ENCODE data around the gene ENPP1. TPM values are rescaled to one million over a fixed set of nuclear protein-coding genes. Genes with fewer than 3 reads are reported as not detected.
A peak's percentile ranks its signal among the peaks of the same experiment; 100 is the strongest.
"Not testable (repeated sequence)": the region's sequence is repeated elsewhere in the genome, so short reads cannot be mapped to it uniquely, and the experiment has no call there.

ENPP1 gene
- total RNA-seq, 1 experiment from 2014 or later: 13.3 TPM

GRCh38 chr6:131846905-131847304, 39.1 kb downstream of the ENPP1 start:
- in situ Hi-C loops (cut with HindIII; ENCODE audit: low pct_unique_long_range_greater_than_20kb, low sequenced_read_pairs): no loop called here

GRCh38 chr6:131849799-131850198, 42.0 kb downstream of the ENPP1 start:
- no peak for DNase-seq (ENCODE audit: low read depth, low spot score)
- in situ Hi-C loops (cut with HindIII; ENCODE audit: low pct_unique_long_range_greater_than_20kb, low sequenced_read_pairs): no loop called here

More at GRCh38 chr6:131846905-131847304, 39.1 kb downstream of the ENPP1 start:
- no peak for DNase-seq (ENCODE audit: low read depth, low spot score)

GRCh38 chr6:131851049-131851769, 43.4 kb downstream of the ENPP1 start:
- in situ Hi-C loops (cut with HindIII; ENCODE audit: low pct_unique_long_range_greater_than_20kb, low sequenced_read_pairs): no loop called here
- DNase-seq (ENCODE audit: low read depth, low spot score): no peak

- in situ Hi-C loops (cut with HindIII; ENCODE audit: low pct_unique_long_range_greater_than_20kb, low sequenced_read_pairs): no loop called here
- DNase-seq (ENCODE audit: low read depth, low spot score): no peak
Measured at GRCh38 chr6:131852200-131852599, 44.4 kb downstream of the ENPP1 start.

- in situ Hi-C loops (cut with HindIII; ENCODE audit: low pct_unique_long_range_greater_than_20kb, low sequenced_read_pairs): no loop called here
- no peak for DNase-seq (ENCODE audit: low read depth, low spot score)
Measured at GRCh38 chr6:131854803-131855202, 47.0 kb downstream of the ENPP1 start.

- in situ Hi-C loops (cut with HindIII; ENCODE audit: low pct_unique_long_range_greater_than_20kb, low sequenced_read_pairs): no loop called here
- no peak for DNase-seq (ENCODE audit: low read depth, low spot score)
Measured at GRCh38 chr6:131858765-131859415, 51.1 kb downstream of the ENPP1 start.

- in situ Hi-C loops (cut with HindIII; ENCODE audit: low pct_unique_long_range_greater_than_20kb, low sequenced_read_pairs); DNase-seq (ENCODE audit: low read depth, low spot score): not testable (repeated sequence)
Measured at GRCh38 chr6:131859658-131860057, 51.8 kb downstream of the ENPP1 start.

GRCh38 chr6:131861381-131861780, 53.6 kb downstream of the ENPP1 start:
- in situ Hi-C loops (cut with HindIII; ENCODE audit: low pct_unique_long_range_greater_than_20kb, low sequenced_read_pairs): no loop called here
- no peak for DNase-seq (ENCODE audit: low read depth, low spot score)

GRCh38 chr6:131862476-131862875, 54.7 kb downstream of the ENPP1 start:
- no peak for DNase-seq (ENCODE audit: low read depth, low spot score)
- in situ Hi-C loops (cut with HindIII; ENCODE audit: low pct_unique_long_range_greater_than_20kb, low sequenced_read_pairs): no loop called here

GRCh38 chr6:131867744-131868143, 59.9 kb downstream of the ENPP1 start:
- in situ Hi-C loops (cut with HindIII; ENCODE audit: low pct_unique_long_range_greater_than_20kb, low sequenced_read_pairs): no loop called here
- DNase-seq (ENCODE audit: low read depth, low spot score): peak; percentile 79

- in situ Hi-C loops (cut with HindIII; ENCODE audit: low pct_unique_long_range_greater_than_20kb, low sequenced_read_pairs): no loop called here
- no peak for DNase-seq (ENCODE audit: low read depth, low spot score)
Measured at GRCh38 chr6:131868836-131869235, 61.0 kb downstream of the ENPP1 start.

- no peak for DNase-seq (ENCODE audit: low read depth, low spot score)
- in situ Hi-C loops (cut with HindIII; ENCODE audit: low pct_unique_long_range_greater_than_20kb, low sequenced_read_pairs): no loop called here
Measured at GRCh38 chr6:131875647-131876046, 67.8 kb downstream of the ENPP1 start.

- in situ Hi-C loops (cut with HindIII; ENCODE audit: low pct_unique_long_range_greater_than_20kb, low sequenced_read_pairs): no loop called here
- no peak for DNase-seq (ENCODE audit: low read depth, low spot score)
Measured at GRCh38 chr6:131876545-131876944, 68.7 kb downstream of the ENPP1 start.

GRCh38 chr6:131877999-131878789, 70.4 kb downstream of the ENPP1 start:
- DNase-seq (ENCODE audit: low read depth, low spot score): no peak
- in situ Hi-C loops (cut with HindIII; ENCODE audit: low pct_unique_long_range_greater_than_20kb, low sequenced_read_pairs): no loop called here

GRCh38 chr6:131883016-131883415, 75.2 kb downstream of the ENPP1 start:
- in situ Hi-C loops (cut with HindIII; ENCODE audit: low pct_unique_long_range_greater_than_20kb, low sequenced_read_pairs): no loop called here
- no peak for DNase-seq (ENCODE audit: low read depth, low spot score)

- DNase-seq (ENCODE audit: low read depth, low spot score): no peak
- in situ Hi-C loops (cut with HindIII; ENCODE audit: low pct_unique_long_range_greater_than_20kb, low sequenced_read_pairs): no loop called here
Measured at GRCh38 chr6:131885237-131885636, 77.4 kb downstream of the ENPP1 start.

- no peak for DNase-seq (ENCODE audit: low read depth, low spot score)
- in situ Hi-C loops (cut with HindIII; ENCODE audit: low pct_unique_long_range_greater_than_20kb, low sequenced_read_pairs): no loop called here
Measured at GRCh38 chr6:131886517-131886916, 78.7 kb downstream of the ENPP1 start.

GRCh38 chr6:131890091-131890490, 82.3 kb downstream of the ENPP1 start:
- no peak for DNase-seq (ENCODE audit: low read depth, low spot score)
- in situ Hi-C loops (cut with HindIII; ENCODE audit: low pct_unique_long_range_greater_than_20kb, low sequenced_read_pairs): no loop called here

Measured in SK-MEL-5 (cell line).